GM18517 (cell line): Measurements from ENCODE around the gene ARL14EP.

Experiments
- ATAC-seq: cut with Tn5 transposase; IDR thresholded peaks from one replicate; pipeline ENCODE4 v1.9.1; 2021; ENCODE audit warnings: mild to moderate bottlenecking, moderate library complexity; ENCODE audit not compliant: unreplicated experiment

ARL14EP gene

GRCh38 chr11:30322826-30323710, at the start of gene ARL14EP:
Gene ARL14EP (plus strand): TSS chr11:30323104. CDS start chr11:30330949, 7,845 bp downstream.
- peak; percentile 94 for ATAC-seq

GRCh38 chr11:30277176-30277575, 45.7 kb upstream of the ARL14EP start:
- ATAC-seq, result no peak

GRCh38 chr11:30279796-30280195, 43.1 kb upstream of the ARL14EP start:
- ATAC-seq, result no peak

- ATAC-seq, result peak; percentile 33
Measured at GRCh38 chr11:30281476-30282288, 41.2 kb upstream of the ARL14EP start.

GRCh38 chr11:30282289-30282631, 40.6 kb upstream of the ARL14EP start:
- peak; percentile 83 for ATAC-seq

GRCh38 chr11:30284836-30285235, 38.1 kb upstream of the ARL14EP start:
- no peak for ATAC-seq

- ATAC-seq, result no peak
Measured at GRCh38 chr11:30285416-30286121, 37.3 kb upstream of the ARL14EP start.

GRCh38 chr11:30291331-30291730, 31.6 kb upstream of the ARL14EP start:
- ATAC-seq, result no peak

- no peak for ATAC-seq
Measured at GRCh38 chr11:30292545-30292944, 30.4 kb upstream of the ARL14EP start.

GRCh38 chr11:30295178-30295885, 27.6 kb upstream of the ARL14EP start:
- no peak for ATAC-seq

- no peak for ATAC-seq
Measured at GRCh38 chr11:30304620-30305019, 18.3 kb upstream of the ARL14EP start.

- peak; percentile 96 for ATAC-seq
Measured at GRCh38 chr11:30310623-30311022, 12.3 kb upstream of the ARL14EP start.

GRCh38 chr11:30311189-30311588, 11.7 kb upstream of the ARL14EP start:
- no peak for ATAC-seq

- ATAC-seq, result no peak
Measured at GRCh38 chr11:30312243-30312642, 10.7 kb upstream of the ARL14EP start.

GRCh38 chr11:30313580-30313979, 9.3 kb upstream of the ARL14EP start:
- ATAC-seq, result no peak

- no peak for ATAC-seq
Measured at GRCh38 chr11:30314625-30315024, 8.3 kb upstream of the ARL14EP start.

- no peak for ATAC-seq
Measured at GRCh38 chr11:30316237-30316636, 6.7 kb upstream of the ARL14EP start.

- no peak for ATAC-seq
Measured at GRCh38 chr11:30317030-30317429, 5.9 kb upstream of the ARL14EP start.

- no peak for ATAC-seq
Measured at GRCh38 chr11:30321321-30321720, 1.6 kb upstream of the ARL14EP start.

GRCh38 chr11:30322191-30322590, 713 bp upstream of the ARL14EP start:
- no peak for ATAC-seq
